HG03457 (cell line): ENCODE measurements around the gene MBTPS1.
A peak's percentile ranks its signal among the peaks of the same experiment; 100 is the strongest.

Experiments
- ATAC-seq: cut with Tn5 transposase; IDR thresholded peaks from one replicate; pipeline ENCODE4 v1.9.1; 2021; ENCODE audit warnings: moderate number of reproducible peaks; ENCODE audit not compliant: unreplicated experiment

MBTPS1 gene

DNA sequence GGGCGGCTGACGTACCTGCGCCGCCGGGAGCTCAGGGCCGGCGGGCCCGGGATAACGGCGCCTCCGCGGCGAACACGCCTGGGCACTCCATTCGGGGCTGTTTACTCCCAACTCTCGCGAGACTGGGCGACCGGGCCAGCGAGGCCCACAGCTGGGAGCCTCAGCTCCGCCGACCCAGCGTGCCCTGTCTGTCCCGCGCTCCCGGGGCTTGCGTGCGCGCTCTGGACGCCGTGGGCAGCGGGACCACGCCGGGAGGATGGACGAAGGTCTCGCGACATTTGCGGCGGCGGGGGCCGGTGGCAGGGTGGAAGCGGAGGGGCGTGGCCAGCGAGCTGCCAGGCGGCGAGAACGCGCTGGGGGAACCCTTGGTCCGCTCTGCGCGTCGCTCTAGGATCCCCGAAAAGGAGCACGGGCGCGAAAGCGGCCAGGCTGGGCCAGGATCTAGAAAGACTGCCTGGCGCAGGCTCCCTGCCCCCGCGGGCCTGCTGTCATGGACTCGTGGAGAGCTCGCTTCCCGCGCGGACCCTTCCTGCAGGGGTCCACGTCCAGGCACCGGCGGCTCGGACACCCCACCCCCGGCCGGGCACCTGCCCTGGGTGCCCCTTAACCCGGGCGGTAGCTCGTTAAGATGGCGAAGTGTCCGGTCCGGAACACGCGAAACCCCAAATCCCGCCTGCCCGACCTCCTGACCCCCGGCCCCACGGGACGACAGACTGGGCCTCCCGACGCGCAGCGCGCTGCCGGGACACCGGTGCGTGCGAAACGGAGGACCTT, at the start of gene MBTPS1:
Gene MBTPS1, minus strand, starts transcription at position 223 of the 774 bp plus-strand sequence. CDS start 15,159 bp downstream, outside the sequence.
- peak; percentile 75 for ATAC-seq

DNA sequence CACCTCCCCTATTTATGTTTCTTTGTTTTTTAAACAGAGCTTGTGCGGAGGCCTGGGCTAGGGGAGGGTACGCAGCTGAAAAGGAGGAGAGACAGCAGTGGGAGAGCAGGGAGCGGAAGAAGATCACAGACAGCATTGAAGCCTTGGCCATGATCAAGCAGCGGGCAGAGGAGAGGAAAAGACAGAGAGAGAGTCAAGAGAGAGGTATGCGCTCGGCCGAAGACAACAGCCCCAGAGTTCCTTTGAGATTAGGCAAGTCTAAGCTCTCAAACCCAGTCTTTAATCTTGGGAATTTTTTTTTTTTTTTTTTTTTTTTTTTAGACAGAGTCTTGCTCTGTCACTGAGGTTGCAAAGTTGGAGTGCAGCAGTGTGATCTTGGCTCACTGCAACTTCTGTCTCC, 49.0 kb upstream of the MBTPS1 start:
- ATAC-seq, result no peak

GRCh38 chr16:84161801-84162200, 45.1 kb upstream of the MBTPS1 start:
- ATAC-seq, result no peak

DNA sequence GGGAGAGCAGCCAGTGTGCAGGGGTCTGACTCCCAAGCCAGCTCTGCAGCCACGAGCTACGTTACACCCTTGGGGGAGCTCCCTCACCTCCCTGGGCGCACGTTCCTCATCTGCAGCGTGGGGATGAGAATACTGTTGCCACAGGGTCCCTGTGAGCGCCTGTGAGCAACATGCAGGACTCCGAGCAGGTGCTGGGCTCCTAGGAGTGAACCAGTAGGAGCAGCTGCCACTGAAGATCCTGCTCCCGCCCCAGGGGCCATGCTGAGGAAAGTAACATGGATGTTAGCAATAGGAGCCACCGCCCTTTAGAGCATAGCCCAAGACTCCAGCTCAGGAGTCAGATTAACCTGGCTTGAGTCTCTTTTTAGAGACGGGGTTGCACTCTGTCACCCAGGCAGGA, 44.3 kb upstream of the MBTPS1 start:
- no peak for ATAC-seq

DNA sequence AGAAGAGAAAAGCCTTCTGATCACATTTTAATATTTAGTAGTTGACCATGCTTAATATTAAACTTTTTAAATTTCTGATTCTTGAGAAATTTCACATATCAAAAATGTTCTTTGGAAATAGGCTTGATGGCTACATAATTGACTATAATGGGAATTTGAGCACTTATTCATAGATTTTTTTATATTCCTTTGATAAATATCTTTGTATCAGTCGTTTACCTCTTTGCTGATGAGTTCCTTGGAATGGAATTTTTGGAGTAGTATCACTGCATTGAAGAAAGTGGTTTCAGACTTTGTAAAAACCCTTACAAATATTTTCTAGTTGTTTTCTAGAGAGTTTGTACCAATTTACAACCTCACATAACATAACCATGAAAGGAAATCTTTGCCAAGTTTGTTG, 43.1 kb upstream of the MBTPS1 start:
- no peak for ATAC-seq

- no peak for ATAC-seq
These were observed 42.3 kb upstream of the MBTPS1 start for GRCh38 chr16:84159007-84159406.

DNA sequence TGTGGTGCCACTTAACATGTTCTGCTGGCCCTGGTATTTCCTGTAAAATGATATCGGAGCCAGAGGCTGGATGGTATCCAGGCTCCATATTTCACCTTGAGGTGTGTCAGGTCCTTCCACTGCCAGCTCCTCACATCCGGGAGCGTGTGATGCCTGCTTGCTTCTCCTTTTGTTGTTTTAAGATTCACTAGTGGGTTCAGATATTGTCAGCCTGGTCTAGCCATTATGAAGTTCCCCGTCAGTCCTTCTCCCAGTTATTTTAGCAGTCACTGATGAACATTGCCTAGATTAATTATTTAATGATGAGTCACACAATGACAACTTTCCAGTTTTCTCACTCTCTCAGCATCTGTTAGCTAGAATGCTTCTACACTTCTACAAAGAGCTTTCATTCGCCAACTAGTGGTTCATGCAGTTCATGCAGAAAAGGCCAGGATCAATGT, 39.6 kb upstream of the MBTPS1 start:
- no peak for ATAC-seq

DNA sequence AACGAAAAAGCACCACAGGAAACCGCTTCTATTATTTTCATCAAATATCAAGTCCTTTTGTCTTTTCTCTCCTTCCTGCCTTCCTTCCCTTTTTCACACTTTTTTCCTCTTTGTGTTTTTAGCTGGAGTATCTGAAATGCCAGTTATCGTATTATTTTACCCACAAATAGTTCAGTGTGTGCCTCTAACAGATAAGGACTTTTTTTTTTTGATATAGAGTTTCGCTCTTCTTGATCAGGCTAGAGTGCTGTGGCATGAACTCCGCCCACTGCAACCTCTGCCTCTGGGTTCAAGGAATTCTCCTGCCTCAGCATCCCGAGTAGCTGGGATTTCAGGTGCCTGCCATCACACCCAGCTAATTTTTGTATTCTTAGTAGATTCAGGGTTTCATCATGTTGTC, 39.0 kb upstream of the MBTPS1 start:
- ATAC-seq, result no peak

DNA sequence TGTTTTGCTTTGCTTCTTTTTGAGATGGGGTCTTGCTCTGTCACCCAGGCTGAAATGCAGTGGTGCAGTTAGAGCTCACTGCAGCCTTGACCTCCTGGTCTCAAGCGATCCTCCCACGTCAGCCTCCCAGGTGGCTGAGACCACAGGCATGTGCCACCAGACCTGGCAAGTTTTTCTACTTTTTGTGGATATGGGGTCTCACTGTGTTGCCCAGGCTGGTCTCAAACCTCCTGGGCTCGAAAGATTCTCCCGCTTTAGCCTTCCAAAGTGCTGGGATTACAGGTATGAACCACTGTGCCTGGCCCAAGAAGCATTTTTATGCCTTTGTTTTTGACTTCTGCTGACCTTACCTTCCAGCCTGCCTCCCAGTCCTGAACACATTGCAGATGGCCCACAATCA, 38.5 kb upstream of the MBTPS1 start:
- no peak for ATAC-seq

DNA sequence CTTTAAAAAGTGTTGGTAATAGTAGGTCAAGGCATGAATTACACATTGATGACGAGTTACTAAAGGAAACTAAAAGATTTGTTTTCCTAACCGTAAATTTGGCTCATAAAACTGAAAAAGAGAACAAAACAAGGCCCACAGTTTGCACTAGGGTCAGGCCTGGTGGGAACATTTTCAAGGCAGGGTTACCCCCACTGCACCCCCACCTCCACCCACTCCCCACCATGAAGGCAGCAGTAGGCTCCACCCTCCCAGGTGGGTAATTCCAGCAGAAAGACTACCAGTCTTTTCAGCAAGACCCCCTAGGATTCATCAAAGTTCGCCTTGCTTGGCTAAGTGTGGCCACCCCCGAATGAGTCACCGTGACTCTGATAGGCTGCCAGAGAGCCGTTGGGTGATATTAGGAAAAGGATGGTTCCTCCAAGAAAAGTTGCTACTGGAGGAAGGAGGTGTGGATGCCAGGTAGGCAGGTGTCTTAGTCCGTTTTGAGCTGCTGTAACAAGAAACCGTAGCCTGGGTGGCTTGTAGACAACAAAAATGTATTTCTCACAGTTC, 37.0 kb upstream of the MBTPS1 start:
- no peak for ATAC-seq

DNA sequence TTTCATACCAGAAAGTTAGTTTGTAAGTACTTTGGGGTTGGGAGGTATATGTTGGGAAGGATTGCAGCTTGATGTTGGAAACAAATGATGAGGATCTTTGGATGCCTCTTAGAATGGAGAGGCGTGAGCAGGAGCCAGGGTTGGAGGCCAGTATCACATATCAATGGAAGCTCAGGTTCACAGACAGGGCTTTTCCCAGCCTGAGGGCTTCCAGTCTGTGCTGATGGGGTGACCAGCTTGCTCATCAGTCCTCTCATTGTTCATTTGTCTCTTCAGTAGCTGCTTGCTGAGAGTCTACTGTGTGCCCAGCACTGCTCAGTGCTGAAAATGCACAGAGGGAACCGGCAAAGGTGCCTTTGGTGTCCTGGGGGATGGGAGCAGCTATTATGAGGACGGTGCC, 34.2 kb upstream of the MBTPS1 start:
- no peak for ATAC-seq

DNA sequence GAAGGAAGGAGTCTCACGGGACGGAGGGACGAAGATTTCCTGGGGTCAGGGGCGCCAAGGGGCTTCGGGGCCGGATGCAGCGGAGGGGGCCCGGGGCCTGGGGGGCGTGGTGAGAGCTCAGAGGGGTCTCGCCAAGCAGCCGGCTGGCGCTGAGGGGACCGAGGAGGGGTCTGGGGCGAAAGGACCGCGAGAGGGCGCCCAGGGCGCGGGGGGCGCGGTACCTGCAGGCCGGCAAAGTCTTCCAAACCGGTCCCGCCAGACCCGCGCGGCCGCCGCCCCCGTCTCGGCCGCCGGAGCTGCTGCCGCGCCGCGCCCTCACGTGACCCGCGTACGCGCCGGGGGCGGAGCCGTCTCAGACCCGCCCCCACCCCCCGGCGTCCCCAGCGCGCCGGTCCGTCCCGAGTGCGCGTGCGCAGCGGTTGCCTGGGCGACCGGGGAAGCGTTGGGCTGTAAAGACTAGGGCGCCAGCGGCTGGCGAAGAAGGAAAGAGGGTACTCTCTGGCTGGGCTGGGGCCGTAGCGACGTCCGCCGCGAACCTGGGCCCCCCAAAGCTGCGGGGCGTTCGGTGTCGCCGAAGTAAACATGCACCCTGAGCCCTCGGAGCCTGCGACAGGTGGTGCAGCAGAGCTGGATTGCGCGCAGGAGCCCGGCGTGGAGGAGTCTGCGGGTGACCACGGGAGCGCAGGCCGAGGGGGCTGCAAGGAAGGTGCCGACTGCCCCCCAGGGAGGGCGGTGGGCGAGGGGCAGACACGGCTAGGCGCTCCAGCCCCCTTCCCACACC, 28.3 kb upstream of the MBTPS1 start, which contains the start of the genes DNAAF1 and HSDL1:
Gene DNAAF1, plus strand, starts transcription at position 450 of the 781 bp plus-strand sequence. Its CDS starts 133 bp downstream, at position 583.
Gene HSDL1, minus strand, starts transcription at position 319 of the 781 bp plus-strand sequence. CDS start 13,856 bp downstream, outside the sequence.
- ATAC-seq, result peak; percentile 65

- ATAC-seq, result no peak
These were observed 27.6 kb upstream of the MBTPS1 start for GRCh38 chr16:84144209-84144858.

- ATAC-seq, result no peak
These were observed 27.1 kb upstream of the MBTPS1 start for GRCh38 chr16:84143784-84144199.

- no peak for ATAC-seq
These were observed 26.3 kb upstream of the MBTPS1 start for GRCh38 chr16:84143081-84143480.

GRCh38 chr16:84141143-84141670, 24.5 kb upstream of the MBTPS1 start:
- no peak for ATAC-seq

DNA sequence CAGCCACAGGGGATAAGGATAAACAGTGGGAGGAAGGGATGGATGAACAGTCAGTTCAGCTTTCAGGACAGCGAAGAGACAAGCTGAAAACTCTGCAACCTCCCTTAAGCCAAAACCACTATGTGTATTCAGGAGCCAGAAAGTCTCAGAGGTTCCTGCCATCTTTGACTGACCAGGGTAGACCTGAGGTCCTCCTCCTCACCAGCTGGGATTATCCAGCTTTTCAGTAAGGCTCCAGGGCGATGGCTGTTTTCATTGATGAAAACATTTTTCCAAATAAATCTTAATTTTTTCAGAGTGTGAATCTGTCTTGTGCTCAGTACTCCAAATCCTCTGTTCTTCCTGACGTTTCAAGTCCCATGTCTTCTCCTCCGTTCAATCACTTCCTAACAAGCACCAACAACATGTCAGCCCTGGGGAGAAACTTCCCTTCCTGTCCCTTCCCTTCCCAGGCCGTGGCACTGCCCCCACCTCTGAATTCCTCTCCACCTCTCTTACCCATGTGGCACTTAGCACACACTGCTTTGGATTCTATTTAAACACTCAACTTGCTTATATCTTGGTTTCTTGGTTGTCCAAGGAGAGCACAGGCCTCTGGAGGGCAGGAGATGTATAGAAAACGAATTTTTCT, 23.0 kb upstream of the MBTPS1 start:
- ATAC-seq, result no peak

DNA sequence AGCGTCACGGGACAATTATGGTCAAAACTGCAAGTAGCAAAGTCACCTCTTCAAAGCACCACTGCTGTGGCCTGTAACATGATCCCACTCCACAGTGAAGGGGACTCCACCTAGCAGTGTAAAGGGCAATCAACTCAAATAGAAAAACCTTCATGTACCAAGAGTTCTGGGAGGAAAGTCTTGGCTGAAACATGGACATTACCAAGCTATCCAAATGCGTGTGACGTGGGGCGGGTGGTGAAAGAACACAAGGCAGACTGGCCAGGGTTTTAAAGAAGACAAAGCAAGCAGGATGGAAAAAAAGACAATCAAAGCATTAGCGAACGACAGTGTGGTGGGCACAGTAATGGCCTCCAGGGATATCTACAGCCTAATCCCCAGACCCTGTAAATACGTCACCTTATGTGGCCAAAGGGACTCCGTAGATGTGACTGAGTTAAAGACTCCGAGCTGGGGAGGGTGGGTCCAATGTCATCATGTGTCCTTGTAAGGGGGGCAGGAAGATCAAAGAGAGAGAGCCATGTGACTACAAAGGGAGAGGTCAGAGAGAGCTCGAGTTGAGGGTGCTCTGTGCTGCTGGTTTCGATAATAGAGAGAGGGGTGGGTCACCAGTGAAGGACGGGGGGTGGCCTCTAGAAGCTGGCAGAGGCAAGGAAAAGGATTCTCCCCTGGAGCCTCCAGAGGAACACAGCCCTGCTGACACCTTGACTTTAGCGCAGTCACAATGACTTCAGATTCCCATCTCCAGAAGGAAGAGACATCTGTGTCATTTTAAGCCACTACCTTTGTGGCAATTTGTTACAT, 22.3 kb upstream of the MBTPS1 start:
- no peak for ATAC-seq

- no peak for ATAC-seq
These were observed 21.7 kb upstream of the MBTPS1 start for GRCh38 chr16:84138500-84138823.
